Measurements from ENCODE around the gene GLCE.
"Not testable (repeated sequence)": the region's sequence is repeated elsewhere in the genome, so short reads cannot be mapped to it uniquely, and the experiment has no call there.

GLCE gene

GRCh38 chr15:69301101-69301500, 140.7 kb downstream of the GLCE start:
- DNase-seq, result not testable (repeated sequence)

GRCh38 chr15:69302087-69302486, 141.7 kb downstream of the GLCE start:
- not testable (repeated sequence) for DNase-seq

DNA sequence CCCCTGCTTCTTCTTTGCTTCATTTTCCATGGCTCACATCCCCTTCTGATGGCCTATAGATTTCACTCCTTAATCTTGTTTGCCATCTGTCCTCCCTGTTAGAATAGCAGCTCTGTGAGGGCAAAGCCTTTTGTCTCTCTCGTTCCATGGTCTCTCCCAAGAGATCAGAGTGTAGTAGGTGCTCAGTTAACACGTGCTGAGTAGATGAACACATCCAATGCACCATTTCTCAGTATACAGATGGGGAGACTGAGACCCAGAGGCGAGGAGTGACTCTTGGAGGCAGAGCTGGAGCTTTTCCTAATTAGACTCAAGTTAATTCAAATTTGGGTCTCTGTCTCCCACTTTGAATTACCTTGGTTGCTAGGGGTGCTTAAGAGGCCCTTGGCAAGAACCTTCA, 142.5 kb downstream of the GLCE start:
- no peak for DNase-seq

GRCh38 chr15:69303337-69304181, 143.1 kb downstream of the GLCE start:
- no peak for DNase-seq

GRCh38 chr15:69304182-69304545, 143.7 kb downstream of the GLCE start:
- DNase-seq, result peak; percentile 75 to 87

DNA sequence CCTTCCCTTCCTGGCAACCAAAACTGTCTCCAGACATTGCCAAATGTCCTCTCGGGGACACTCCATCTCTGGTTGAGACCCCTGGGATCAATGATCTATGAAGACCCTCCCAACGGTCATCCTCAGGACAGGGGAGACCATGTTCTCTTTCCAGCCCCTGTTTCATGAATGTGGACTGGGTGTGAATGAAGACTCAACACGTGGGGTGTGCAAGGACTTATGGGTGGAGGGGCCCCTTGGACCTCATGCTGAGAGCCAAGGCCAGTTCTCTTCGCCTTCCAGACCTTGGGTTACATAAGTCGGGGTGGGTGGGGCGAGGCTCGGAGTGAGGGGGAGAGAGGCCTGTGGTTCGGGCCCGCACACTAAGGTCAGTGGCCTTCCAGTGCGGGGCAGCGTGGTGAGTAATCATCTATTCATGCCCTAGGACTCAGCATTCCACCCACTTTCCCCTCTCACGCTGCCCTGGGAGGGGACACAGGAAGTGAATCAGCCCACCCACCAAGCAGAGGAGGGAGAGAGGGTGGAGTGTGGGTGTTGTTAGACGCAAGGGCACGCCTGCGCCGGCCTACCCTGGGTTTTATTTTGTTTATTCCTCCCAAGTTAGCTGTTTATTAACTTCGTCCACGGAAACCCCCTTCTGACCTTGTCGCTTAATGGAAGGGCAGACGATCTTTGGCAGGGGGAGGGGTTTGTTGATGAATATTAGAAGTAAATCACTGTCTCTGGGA, 144.9 kb downstream of the GLCE start:
- peak; percentile 90 to 96 for DNase-seq

DNA sequence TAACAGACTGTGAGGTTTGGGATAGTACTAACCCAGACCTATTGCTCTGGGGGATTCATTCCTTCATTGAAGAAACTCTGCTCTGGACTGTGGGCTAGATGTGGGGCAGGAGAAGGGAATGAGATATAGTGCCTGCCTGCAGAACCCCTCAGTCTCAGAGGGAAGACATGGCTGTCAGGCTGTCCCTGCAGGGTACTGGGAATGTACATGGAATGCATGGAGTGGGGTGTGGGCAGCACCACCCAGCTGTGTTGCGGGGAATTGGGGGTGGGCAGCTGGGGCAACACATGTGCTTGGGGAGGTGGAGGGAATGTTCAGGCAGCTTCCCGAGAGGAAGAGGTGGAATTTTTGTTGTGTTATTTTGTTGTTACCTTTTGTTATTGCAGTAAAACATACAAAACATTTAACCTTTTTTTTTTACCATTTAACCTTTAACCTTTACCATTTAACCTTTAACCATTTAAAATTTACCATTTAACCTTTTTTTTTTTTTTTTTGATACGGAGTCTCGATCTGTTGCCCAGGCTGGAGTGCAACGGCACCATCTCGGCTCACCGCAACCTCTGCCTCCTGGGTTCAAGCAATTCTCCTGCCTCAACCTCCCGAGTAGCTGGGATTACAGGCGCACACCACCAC, 145.6 kb downstream of the GLCE start:
- no peak for DNase-seq

GRCh38 chr15:69307939-69308338, 147.5 kb downstream of the GLCE start:
- DNase-seq, result no peak

DNA sequence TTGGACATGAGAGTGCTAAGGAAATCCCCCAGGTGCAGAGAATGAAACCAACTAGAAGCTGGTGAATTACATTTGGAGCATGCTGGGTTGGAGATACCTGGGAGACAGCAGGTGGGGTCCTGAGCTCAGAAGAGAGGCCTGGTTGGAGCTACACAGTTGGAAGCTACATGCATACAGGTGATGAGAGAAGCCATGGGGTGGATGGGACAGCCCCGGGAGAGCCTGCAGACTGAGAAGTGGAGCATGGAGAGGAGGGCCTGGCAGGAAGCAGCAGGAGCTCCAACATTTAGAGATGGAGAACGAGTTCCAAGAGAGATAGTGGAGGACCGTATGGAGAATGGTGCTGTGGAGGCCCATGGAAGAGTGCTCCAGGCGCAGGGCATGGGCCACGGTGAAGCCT, 148.5 kb downstream of the GLCE start:
- DNase-seq, result no peak

DNA sequence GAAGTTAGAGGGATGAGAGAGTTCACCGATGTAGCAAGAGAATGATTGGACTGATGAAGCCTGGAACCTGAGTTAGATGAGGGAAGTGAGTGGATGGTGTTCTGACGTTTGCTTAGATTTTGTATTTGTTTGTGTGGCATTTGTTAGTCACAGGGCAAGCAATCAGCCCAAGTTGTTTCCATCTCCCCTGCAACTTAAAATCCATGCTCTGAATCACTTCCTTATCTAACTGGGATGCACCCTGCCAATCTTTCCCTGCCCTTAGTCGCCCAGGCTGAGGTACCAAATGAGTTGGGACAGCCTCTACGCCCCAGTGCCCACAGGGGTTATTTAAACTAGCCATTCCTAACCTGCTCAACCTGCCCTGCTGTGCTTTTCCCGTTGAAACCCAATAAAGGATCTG, 150.9 kb downstream of the GLCE start:
- no peak for DNase-seq

DNA sequence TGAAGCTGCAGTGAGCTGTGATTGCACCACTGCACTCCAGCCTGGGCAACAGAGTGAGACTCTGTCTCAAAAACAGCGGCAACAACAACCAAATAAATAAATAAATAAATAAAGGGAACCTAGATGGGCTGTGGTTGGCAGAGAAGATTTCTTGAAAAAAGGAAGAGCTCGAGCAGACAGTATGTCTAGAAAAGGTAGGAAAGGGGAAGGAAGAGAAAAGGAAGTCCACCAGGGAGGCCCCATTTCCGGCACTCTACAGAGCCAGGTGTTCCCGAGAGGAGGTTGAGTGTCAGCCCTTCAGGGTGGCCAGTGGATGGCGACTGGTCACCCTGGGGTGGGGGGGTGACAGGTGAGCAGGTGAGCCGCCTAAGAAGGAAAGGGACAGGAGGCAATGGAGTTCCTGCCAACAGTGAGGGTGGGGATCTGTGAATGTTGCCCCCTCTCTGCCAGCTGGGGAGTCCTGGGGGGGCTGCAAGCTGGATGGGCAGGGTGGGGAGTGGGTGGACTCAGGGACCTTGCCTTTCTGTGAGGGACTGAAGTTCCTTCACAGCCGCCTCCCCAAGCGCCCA, 153.1 kb downstream of the GLCE start:
- peak; percentile 29 to 67 for DNase-seq

DNA sequence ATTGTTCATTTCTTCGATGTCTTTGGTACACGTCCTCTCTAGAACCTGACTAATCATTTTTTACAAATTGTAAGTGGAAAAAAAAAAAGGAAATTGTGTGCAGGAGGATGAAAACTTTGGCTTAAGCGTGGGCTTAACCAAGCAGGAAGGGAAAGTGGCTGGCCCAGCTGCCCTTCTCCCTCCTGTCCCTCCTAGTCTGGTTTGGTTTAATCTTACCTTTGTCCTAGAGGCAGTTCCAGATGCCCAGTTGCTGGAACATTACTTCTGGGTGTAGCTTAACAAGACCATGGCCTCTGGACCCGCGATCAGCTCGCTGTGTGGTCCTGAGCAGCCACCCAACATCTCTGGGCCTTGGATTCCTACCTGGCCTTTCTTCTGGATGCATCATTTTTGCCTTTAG, 153.7 kb downstream of the GLCE start:
- DNase-seq, result peak; percentile 53 to 55

DNA sequence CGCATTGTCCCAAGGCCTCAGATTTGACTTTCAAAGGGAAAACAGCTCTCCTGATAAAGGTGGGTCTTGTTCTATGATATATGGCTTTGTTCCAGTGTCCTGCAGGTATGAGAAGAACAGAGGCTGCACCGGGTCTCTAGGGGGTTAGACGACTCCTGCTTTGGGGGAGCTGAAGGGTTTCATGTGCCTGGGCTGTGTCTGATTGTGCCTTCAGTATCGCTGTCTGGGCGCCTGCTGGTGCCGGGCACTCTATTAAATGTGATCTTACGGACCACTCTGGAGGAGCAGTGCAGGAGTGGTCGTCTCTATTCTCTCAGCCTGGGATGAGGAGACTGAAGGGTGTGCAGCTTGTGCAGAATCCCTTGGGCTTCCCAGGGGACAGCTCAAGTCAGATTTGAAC, 154.3 kb downstream of the GLCE start:
- no peak for DNase-seq

GRCh38 chr15:69315402-69316110, 155.1 kb downstream of the GLCE start:
- no peak for DNase-seq

DNA sequence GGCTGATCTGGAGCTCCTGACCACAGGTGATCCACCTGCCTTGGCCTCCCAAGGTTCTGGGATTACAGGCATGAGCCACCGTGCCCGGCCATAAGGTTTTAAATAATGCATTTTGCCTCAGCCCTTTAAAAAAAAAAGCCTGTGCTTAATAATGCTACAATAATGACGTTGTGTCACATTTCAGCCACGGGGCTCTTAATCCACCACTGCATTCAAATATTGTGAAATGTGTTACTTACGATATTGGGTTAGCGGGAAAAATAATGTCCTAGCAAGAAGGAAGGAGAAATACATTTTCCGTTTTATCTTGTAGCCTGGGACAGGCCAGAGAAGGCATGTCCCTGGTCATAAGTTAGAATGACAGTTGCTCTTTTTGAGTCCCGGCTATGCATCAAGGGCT, 155.9 kb downstream of the GLCE start:
- DNase-seq, result peak; percentile 69 to 74

DNA sequence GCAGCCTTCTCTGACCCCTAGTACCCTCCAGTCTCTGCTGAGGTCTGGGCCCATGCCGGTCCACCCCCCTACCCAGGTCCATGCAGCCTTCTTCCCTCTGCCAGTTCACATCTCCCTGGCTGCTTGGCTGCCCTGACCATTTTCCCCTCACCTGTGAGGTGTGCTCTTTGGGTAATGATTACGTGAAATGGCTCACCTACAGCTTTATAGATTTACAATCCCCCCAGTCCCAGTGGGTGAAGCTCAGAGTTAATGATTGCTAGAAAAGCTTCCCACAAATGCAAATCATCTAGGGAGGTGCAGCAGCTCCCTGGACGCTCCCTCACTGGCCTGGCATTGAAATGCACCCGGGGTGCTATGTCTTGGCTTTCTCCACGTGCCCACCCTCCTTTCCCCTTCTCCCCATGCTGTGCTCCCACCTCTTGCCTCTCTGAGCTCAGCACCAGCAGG, 157.0 kb downstream of the GLCE start:
- DNase-seq, result no peak

GRCh38 chr15:69318033-69318432, 157.6 kb downstream of the GLCE start:
- DNase-seq, result no peak

- DNase-seq, result peak in 1 of 2 donors; percentile 23
These were observed 159.2 kb downstream of the GLCE start for GRCh38 chr15:69319384-69320375.

GRCh38 chr15:69320977-69321554, 160.6 kb downstream of the GLCE start:
- peak; percentile 56 to 69 for DNase-seq
